ENCODE results near the gene FAM222B. TPM values are rescaled to one million over a fixed set of nuclear protein-coding genes. Genes with fewer than 3 reads are reported as not detected.
"Not testable (repeated sequence)": the region's sequence is repeated elsewhere in the genome, so short reads cannot be mapped to it uniquely, and the experiment has no call there.

Gene FAM222B
- total and polyA plus RNA-seq, 5 experiments from 2014 or later, result 7.5 to 23.1 (median 16.9) TPM

- Mint-ChIP-seq H3K27ac (no peak overlapping the region), H3K27me3 (no peaks in the 10 kb centered on the region), H3K4me3 (no peak overlapping the region), H3K9me3 (no peaks in the 10 kb centered on the region), H3K36me3 (peaks cover 6 to 74% (median 23%) of the 10 kb centered on the region in 3 donors), H3K4me1 (peaks cover 9 to 20% (median 14%) of the 10 kb centered on the region in 4 donors)
- DNase-seq (no peak), ATAC-seq (no peak)
- POLR2A ChIA-PET, result interaction anchor here (0.9 to 2.2 kb wide), 5 partner anchors 13 to 48 kb away, joined by 3 to 5 read pairs (median 3); no protein-coding TSS in a partner anchor
These were observed 39.0 kb upstream of the FAM222B start for GRCh38 chr17:28881533-28882056.

GRCh38 chr17:28880572-28880945, 38.0 kb upstream of the FAM222B start:
- H3K4me1 Mint-ChIP-seq, result peaks cover 9 to 17% (median 10%) of the 10 kb centered on the region in 4 donors
- ATAC-seq (no peak), DNase-seq (no peak)
- POLR2A ChIA-PET, result interaction anchor here (2.2 kb wide), 1 partner anchor 16 kb away, joined by 5 read pairs; no protein-coding TSS in a partner anchor
- peaks cover 6 to 68% (median 23%) of the 10 kb centered on the region in 3 donors for H3K36me3 Mint-ChIP-seq
- H3K27me3 Mint-ChIP-seq, result no peaks in the 10 kb centered on the region
- no peaks in the 10 kb centered on the region for H3K9me3 Mint-ChIP-seq
- no peak overlapping the region for H3K4me3 Mint-ChIP-seq
- H3K27ac Mint-ChIP-seq, result peak overlapping the region in 1 of 10 donors; percentile 24

- no peaks in the 10 kb centered on the region for H3K9me3 Mint-ChIP-seq
- POLR2A ChIA-PET, result interaction anchor here (1.3 to 2.9 kb wide), 3 partner anchors 13 to 20 kb away, joined by 3 to 16 read pairs (median 6); no protein-coding TSS in a partner anchor
These were observed 37.4 kb upstream of the FAM222B start for GRCh38 chr17:28879886-28880571.

GRCh38 chr17:28878981-28879380, 36.4 kb upstream of the FAM222B start:
- ATAC-seq (peak; percentile 33 to 38), DNase-seq (no peak)
- Mint-ChIP-seq H3K4me1 (peaks cover 0 to 5% (median under 1%) of the 10 kb centered on the region in 4 donors), H3K4me3 (no peak overlapping the region), H3K36me3 (peaks cover 6 to 52% (median 23%) of the 10 kb centered on the region in 3 donors), H3K9me3 (no peaks in the 10 kb centered on the region), H3K27me3 (no peaks in the 10 kb centered on the region), H3K27ac (peak overlapping the region in 2 of 10 donors; percentile 24 to 53)
- POLR2A ChIA-PET, result interaction anchor here (1.0 to 2.9 kb wide), 5 partner anchors 14 to 22 kb away, joined by 3 to 16 read pairs (median 5); partner anchors contain the start of gene FLOT2

More at GRCh38 chr17:28879886-28880571, 37.4 kb upstream of the FAM222B start:
- Mint-ChIP-seq H3K27me3 (no peaks in the 10 kb centered on the region), H3K27ac (peak overlapping the region in 4 of 10 donors; percentile 16 to 66 (median 45)), H3K36me3 (peaks cover 6 to 62% (median 23%) of the 10 kb centered on the region in 3 donors), H3K4me1 (peaks cover 3 to 12% (median 5%) of the 10 kb centered on the region in 4 donors), H3K4me3 (no peak overlapping the region)
- no peak for ATAC-seq
- DNase-seq, result no peak

GRCh38 chr17:28878158-28878910, 35.7 kb upstream of the FAM222B start:
- DNase-seq, result no peak
- peaks cover 6 to 50% (median 23%) of the 10 kb centered on the region in 3 donors for H3K36me3 Mint-ChIP-seq
- no peak for ATAC-seq
- H3K27me3 Mint-ChIP-seq, result no peaks in the 10 kb centered on the region
- H3K27ac Mint-ChIP-seq, result peak overlapping the region in 4 of 10 donors; percentile 18 to 59 (median 44)
- POLR2A ChIA-PET, result interaction anchor here (1.0 to 2.9 kb wide), 5 partner anchors 15 to 22 kb away, joined by 3 to 16 read pairs (median 5); partner anchors contain the start of gene FLOT2
- H3K4me3 Mint-ChIP-seq, result no peak overlapping the region
- H3K9me3 Mint-ChIP-seq, result no peaks in the 10 kb centered on the region
- peaks cover 0 to 4% (median under 1%) of the 10 kb centered on the region in 4 donors for H3K4me1 Mint-ChIP-seq

GRCh38 chr17:28877150-28877711, 34.6 kb upstream of the FAM222B start:
- H3K27me3 Mint-ChIP-seq, H3K4me3 Mint-ChIP-seq, ATAC-seq, H3K9me3 Mint-ChIP-seq, DNase-seq, H3K4me1 Mint-ChIP-seq: not testable (repeated sequence)
- Mint-ChIP-seq H3K36me3 (peaks cover 6 to 39% (median 20%) of the 10 kb centered on the region in 3 donors), H3K27ac (peak overlapping the region in 1 of 10 donors; percentile 37)
- POLR2A ChIA-PET, result interaction anchor here (2.9 kb wide), 1 partner anchor 16 kb away, joined by 16 read pairs; no protein-coding TSS in a partner anchor

GRCh38 chr17:28875848-28876550, 33.4 kb upstream of the FAM222B start:
- Mint-ChIP-seq H3K9me3 (no peaks in the 10 kb centered on the region), H3K4me3 (no peak overlapping the region), H3K27ac (peak overlapping the region in 2 of 10 donors; percentile 17 to 19), H3K36me3 (peaks cover 6 to 32% (median 18%) of the 10 kb centered on the region in 3 donors), H3K4me1 (peaks cover 6 to 15% (median 11%) of the 10 kb centered on the region in 4 donors), H3K27me3 (no peaks in the 10 kb centered on the region)
- DNase-seq (no peak), ATAC-seq (no peak)
- POLR2A ChIA-PET, result interaction anchor here (1.6 kb wide), 1 partner anchor 20 kb away, joined by 6 read pairs; no protein-coding TSS in a partner anchor

GRCh38 chr17:28874750-28875149, 32.2 kb upstream of the FAM222B start:
- no peak for ATAC-seq
- Mint-ChIP-seq H3K4me1 (peaks cover 8 to 18% (median 14%) of the 10 kb centered on the region in 4 donors), H3K9me3 (no peaks in the 10 kb centered on the region), H3K36me3 (peaks cover 6 to 19% (median 16%) of the 10 kb centered on the region in 3 donors), H3K4me3 (no peak overlapping the region), H3K27ac (no peak overlapping the region), H3K27me3 (no peaks in the 10 kb centered on the region)
- no peak for DNase-seq
- POLR2A ChIA-PET, result interaction anchor here (0.6 to 1.6 kb wide), 3 partner anchors 21 to 245 kb away, joined by 3 to 7 read pairs (median 6); no protein-coding TSS in a partner anchor

- Mint-ChIP-seq H3K36me3 (peaks cover 6 to 12% (median 10%) of the 10 kb centered on the region in 3 donors), H3K4me1 (peaks cover 8 to 18% (median 14%) of the 10 kb centered on the region in 4 donors), H3K4me3 (no peak overlapping the region), H3K27me3 (no peaks in the 10 kb centered on the region), H3K9me3 (no peaks in the 10 kb centered on the region), H3K27ac (peak overlapping the region in 1 of 10 donors; percentile 71)
- ATAC-seq, result no peak
- POLR2A ChIA-PET, result no interaction called here
- DNase-seq, result no peak
These were observed 31.2 kb upstream of the FAM222B start for GRCh38 chr17:28873839-28874238.

- H3K9me3 Mint-ChIP-seq, result no peaks in the 10 kb centered on the region
- H3K27ac Mint-ChIP-seq, result peak overlapping the region; percentile 86 to 100 (median 96)
- DNase-seq, result peak in 7 of 10 donors; percentile 3 to 58 (median 33)
- ATAC-seq, result peak; percentile 100
- peaks cover 7 to 18% (median 13%) of the 10 kb centered on the region in 4 donors for H3K4me1 Mint-ChIP-seq
- H3K27me3 Mint-ChIP-seq, result no peaks in the 10 kb centered on the region
- POLR2A ChIA-PET, result interaction anchor here (0.6 to 2.2 kb wide), 13 partner anchors 10 to 143 kb away, joined by 3 to 36 read pairs (median 6); partner anchors contain the start of genes ERAL1, FAM222B and FLOT2
- H3K4me3 Mint-ChIP-seq, result peak overlapping the region in 9 of 10 donors; percentile 48 to 80 (median 61)
- no peaks in the 10 kb centered on the region for H3K36me3 Mint-ChIP-seq
These were observed 28.5 kb upstream of the FAM222B start for GRCh38 chr17:28871056-28871579.

GRCh38 chr17:28867276-28867675, 24.7 kb upstream of the FAM222B start:
- Mint-ChIP-seq H3K27me3 (no peaks in the 10 kb centered on the region), H3K9me3 (no peaks in the 10 kb centered on the region), H3K4me1 (peaks cover 5 to 17% (median 13%) of the 10 kb centered on the region in 4 donors), H3K27ac (no peak overlapping the region), H3K4me3 (no peak overlapping the region), H3K36me3 (no peaks in the 10 kb centered on the region)
- no peak for DNase-seq
- POLR2A ChIA-PET, result interaction anchor here (1.1 kb wide), 1 partner anchor 30 kb away, joined by 3 read pairs; the partner anchor contains the start of gene FLOT2
- no peak for ATAC-seq

Measured in naive thymus-derived CD8-positive, alpha-beta T cell (primary cell).